Tibial nerve (tissue), 4 donors: ENCODE results near the gene FAM50A. TPM values are rescaled to one million over a fixed set of nuclear protein-coding genes. Genes with fewer than 3 reads are reported as not detected.
A peak's percentile ranks its signal among the peaks of the same experiment; 100 is the strongest.

Source experiments
- DNase-seq, 2 donors: peaks; one replicate each; pipeline ENCODE4 v3.0.0-alpha.2; 2019; ENCODE audit warnings: low spot score in 2 of 2
- H3K27ac ChIP-seq, 4 donors: fragments of 200-600 bp; sonication (generic) in 3 of 4; one replicate each; pipeline ENCODE4 v1.5.1; 2017 to 2019; ENCODE audit warnings: mild to moderate bottlenecking in 1 of 4
- H3K27me3 ChIP-seq, 2 donors: fragments of 200-600 bp; sonication (generic) in 1 of 2; one replicate each; pipeline versions ENCODE4 v1.5.1 to v1.6.0; 2017 to 2019
- H3K36me3 ChIP-seq, 3 donors: fragments of 200-600 bp; sonication (generic); one replicate each; pipeline ENCODE4 v1.5.1; 2018 to 2019
- H3K4me1 ChIP-seq, 4 donors: fragments of 200-600 bp; sonication (generic) in 3 of 4; one replicate each; pipeline ENCODE4 v1.5.1; 2017 to 2019
- H3K4me3 ChIP-seq, 4 donors: fragments of 200-600 bp; sonication (generic) in 3 of 4; one replicate each; pipeline ENCODE4 v1.5.1; 2017 to 2019; ENCODE audit warnings: mild to moderate bottlenecking in 1 of 4, moderate library complexity in 1 of 4
- H3K9me3 ChIP-seq, 4 donors: fragments of 200-600 bp; sonication (generic) in 3 of 4; one replicate each; pipeline ENCODE4 v1.5.1; 2017 to 2019
- CTCF ChIP-seq, 5 experiments: fragments of 200-600 bp in 3 of 5; fragments of 450-650 bp in 2 of 5; sonication (generic) in 3 of 5; IDR thresholded peaks; one replicate each; pipeline ENCODE4 v1.5.1; 2016 to 2019; ENCODE audit warnings: antibody characterized with exemption in 5 of 5, mild to moderate bottlenecking in 3 of 5, moderate library complexity in 2 of 5
- EP300 ChIP-seq, 2 donors: sonication (generic); formaldehyde crosslinking; IDR thresholded peaks; one replicate each; pipeline ENCODE4 v1.6.1; 2017; ENCODE audit warnings: antibody characterized with exemption in 2 of 2, mild to moderate bottlenecking in 1 of 2
- POLR2A ChIP-seq, 2 donors: fragments of 450-650 bp; IDR thresholded peaks; one replicate each; pipeline ENCODE4 v1.6.1; 2017; ENCODE audit warnings: antibody characterized with exemption in 2 of 2, mild to moderate bottlenecking in 2 of 2, moderate library complexity in 2 of 2
- WGBS, 2 donors: methylation state at CpG; one replicate each; pipeline ENCODE4 v1.1.5; 2018; 5-methylcytosine and 5-hydroxymethylcytosine counted together
- total RNA-seq, 4 donors: library from RNA; depleted of rRNA; stranded (reverse); fragments of >200 nt; gene quantifications; one replicate each; pipeline ENCODE4 v1.1.0, GENCODE V29; 2016

The FAM50A gene
- total RNA-seq, 4 donors from 2014 or later: 47.5 to 90.6 (median 63.0) TPM

DNA sequence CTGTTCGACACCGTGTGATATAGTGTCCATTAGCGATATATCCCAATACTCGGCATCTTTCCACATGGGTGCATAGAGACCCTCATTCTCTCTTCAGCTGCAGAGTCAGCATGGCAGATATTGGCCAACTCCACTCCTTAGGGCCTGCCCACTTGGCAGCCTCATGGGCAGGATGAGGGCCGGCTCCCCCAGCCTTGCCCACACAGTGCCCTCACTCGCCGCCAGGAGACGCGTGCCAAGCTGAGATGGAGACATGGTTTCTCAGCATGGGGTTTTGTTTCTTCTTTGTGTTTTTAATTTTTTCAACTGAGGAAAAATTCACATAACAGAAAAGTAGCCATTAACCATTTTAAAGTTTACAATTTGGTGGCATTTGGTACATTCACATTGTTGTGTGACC, 8.9 kb downstream of the FAM50A start:
- TF ChIP-seq EP300 (IDR thresholded peaks at IDR 0.05) (no peak), CTCF (IDR thresholded peaks at IDR 0.05) (peak in 2 of 5 experiments; percentile 19 to 32), POLR2A (IDR thresholded peaks at IDR 0.05) (no peak)
- Histone ChIP-seq H3K4me3 (no peak overlapping the region), H3K27ac (peak overlapping the region in 2 of 4 donors; percentile 50 to 54), H3K4me1 (no peaks in the 10 kb centered on the region), H3K36me3 (peaks cover 0 to 33% (median 0%) of the 10 kb centered on the region in 3 donors), H3K27me3 (no peaks in the 10 kb centered on the region), H3K9me3 (no peaks in the 10 kb centered on the region)
- DNase-seq: no peak
- 55 to 77% methylated on average over 9 of the region's 9 CpGs for WGBS, 2 donors

DNA sequence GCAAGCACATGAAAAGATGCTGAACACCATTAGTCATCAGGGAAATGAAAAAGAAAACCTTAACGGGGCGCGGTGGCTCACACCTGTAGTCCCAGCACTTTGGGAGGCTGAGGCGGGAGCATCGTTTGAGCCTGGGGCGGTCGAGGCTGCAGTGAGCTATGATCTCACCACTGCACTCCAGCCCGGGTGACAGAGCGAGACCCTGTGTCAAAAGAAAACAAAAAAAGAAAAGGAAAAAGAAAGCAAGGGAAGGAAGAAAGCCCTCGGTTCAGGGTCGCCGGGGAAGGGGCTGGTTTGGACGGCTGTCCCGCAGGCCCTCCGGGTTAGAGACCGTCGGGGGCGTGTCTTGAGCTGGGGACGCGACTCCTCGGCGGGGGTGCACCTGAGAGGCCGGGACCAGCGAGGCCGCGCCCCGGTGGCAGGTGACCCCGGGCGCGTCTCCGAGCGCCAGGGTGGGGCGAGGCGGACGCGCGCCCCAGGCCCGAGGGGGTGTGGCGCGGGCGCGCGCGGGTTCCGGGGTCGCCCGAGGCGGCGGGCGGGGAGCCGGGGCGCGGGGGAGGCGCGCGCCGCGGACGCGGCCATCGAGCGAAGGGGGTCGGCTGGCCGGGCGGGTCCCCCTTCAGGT, 13.7 kb downstream of the FAM50A start:
- Histone ChIP-seq H3K27ac (peak overlapping the region; percentile 45 to 87 (median 74)), H3K36me3 (no peaks in the 10 kb centered on the region), H3K9me3 (no peaks in the 10 kb centered on the region), H3K4me3 (peak overlapping the region in 3 of 4 donors; percentile 42 to 72 (median 62)), H3K27me3 (no peaks in the 10 kb centered on the region), H3K4me1 (peaks cover 0 to 30% (median 4%) of the 10 kb centered on the region in 4 donors)
- 8 to 29% methylated on average over 32 to 60 of the region's 65 CpGs for WGBS, 2 donors
- TF ChIP-seq POLR2A (IDR thresholded peaks at IDR 0.05) (no peak), CTCF (IDR thresholded peaks at IDR 0.05) (no peak), EP300 (IDR thresholded peaks at IDR 0.05) (no peak)
- no peak for DNase-seq

DNA sequence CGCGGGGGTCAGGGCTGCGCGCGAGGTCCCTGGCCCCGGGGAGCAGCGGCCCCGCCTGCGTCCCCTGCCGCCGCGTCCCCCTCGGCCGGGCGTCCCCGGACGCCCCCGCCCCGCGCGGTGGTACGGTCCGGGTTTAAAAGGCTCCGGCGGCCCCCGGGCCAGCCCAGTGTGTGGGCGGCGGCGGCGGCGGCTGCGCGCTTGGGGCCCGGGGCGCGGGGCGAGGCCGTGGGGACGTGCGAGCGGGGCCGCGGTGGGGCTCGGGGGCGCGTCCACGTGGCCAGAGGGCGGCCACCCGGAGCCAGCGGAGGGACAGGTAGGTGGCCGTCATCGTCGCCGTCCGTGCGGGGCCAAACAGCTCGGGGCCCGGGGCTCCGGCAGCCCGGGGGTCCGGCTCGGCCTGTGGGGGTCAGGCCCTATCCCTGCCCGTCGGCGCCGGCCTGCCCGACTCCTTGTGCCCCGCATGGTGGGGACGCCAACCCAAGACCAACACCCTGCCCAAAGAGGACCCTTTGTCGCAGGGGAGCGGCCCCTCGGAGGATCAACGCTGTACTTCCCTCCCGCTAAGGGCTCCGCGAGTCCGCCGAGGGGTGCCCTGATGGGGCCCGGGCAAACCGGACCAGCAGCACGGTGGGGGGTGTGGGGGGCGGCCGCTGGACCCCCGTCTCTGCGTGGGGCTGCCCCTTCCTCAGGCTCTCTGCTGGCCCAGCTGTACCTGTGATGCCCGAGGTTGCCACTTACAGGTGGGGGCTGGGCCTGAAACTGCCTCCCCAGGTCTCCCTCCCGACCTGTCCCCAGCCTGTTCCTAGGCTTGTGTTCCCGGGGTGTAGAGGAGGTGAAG, 14.4 kb downstream of the FAM50A start, which contains the start of gene PLXNA3:
PLXNA3 (plus strand) TSS at position 166 of the 838 bp plus-strand sequence. CDS start 1,903 bp downstream, outside the sequence.
- peak within 1 kb of the TSS; percentile 62 to 72 (median 65) for H3K4me3 ChIP-seq
- no peak for DNase-seq
- TF ChIP-seq POLR2A (IDR thresholded peaks at IDR 0.05): peak; percentile 60 to 86
- no peak for TF ChIP-seq EP300 (IDR thresholded peaks at IDR 0.05)
- H3K27me3 ChIP-seq: no peaks in the 10 kb centered on the region
- H3K27ac ChIP-seq: peak within 1 kb of the TSS; percentile 45 to 87 (median 81)
- H3K36me3 ChIP-seq: no peaks in the 10 kb centered on the region
- H3K4me1 ChIP-seq: peaks cover 0 to 30% (median 4%) of the 10 kb centered on the region in 4 donors
- H3K9me3 ChIP-seq: no peaks in the 10 kb centered on the region
- WGBS, 2 donors: 6 to 44% methylated on average over 3 to 44 of the region's 88 CpGs

- Histone ChIP-seq H3K4me1 (peaks cover 0 to 30% (median 4%) of the 10 kb centered on the region in 4 donors), H3K27ac (peak overlapping the region; percentile 45 to 87 (median 81)), H3K4me3 (peak overlapping the region; percentile 62 to 72 (median 65)), H3K9me3 (no peaks in the 10 kb centered on the region), H3K27me3 (no peaks in the 10 kb centered on the region), H3K36me3 (peaks cover 0 to 8% (median 0%) of the 10 kb centered on the region in 3 donors)
- WGBS, 2 donors: 0 to 54% methylated on average over 1 to 13 of the region's 15 CpGs
- TF ChIP-seq CTCF (IDR thresholded peaks at IDR 0.05) (no peak), POLR2A (IDR thresholded peaks at IDR 0.05) (no peak), EP300 (IDR thresholded peaks at IDR 0.05) (no peak)
- no peak for DNase-seq
These were observed 15.2 kb downstream of the FAM50A start for GRCh38 chrX:154458954-154459778.

DNA sequence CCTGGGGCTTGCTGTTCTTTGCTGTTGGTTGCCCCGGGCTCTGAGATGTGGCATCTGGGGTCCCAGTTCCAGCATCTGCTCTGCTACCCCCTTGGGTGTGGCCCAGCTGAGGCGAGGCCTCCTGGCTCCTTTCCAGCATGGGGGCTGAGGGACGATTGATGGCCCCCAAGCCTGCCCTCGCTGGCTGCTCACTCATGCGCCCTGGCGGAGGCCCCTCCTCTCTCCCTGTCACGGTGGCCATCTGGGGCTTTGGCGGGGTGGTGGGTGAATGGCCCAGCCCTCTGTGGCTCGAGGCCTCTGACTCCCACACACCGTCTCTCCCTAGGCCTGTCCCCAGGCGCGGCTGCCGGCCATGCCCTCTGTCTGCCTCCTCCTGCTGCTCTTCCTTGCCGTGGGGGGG, 15.9 kb downstream of the FAM50A start:
- Histone ChIP-seq H3K36me3 (peaks cover 0 to 14% (median 0%) of the 10 kb centered on the region in 3 donors), H3K4me3 (peak overlapping the region in 2 of 4 donors; percentile 65 to 72), H3K27me3 (no peaks in the 10 kb centered on the region), H3K4me1 (peaks cover 0 to 30% (median 4%) of the 10 kb centered on the region in 4 donors), H3K9me3 (no peaks in the 10 kb centered on the region), H3K27ac (peak overlapping the region in 3 of 4 donors; percentile 78 to 87 (median 84))
- no peak for DNase-seq
- TF ChIP-seq POLR2A (IDR thresholded peaks at IDR 0.05) (no peak), EP300 (IDR thresholded peaks at IDR 0.05) (no peak), CTCF (IDR thresholded peaks at IDR 0.05) (no peak)
- WGBS, 2 donors: 25 to 70% methylated on average over 4 to 14 of the region's 14 CpGs
